HG03439 (cell line): ENCODE measurements around the gene TEAD4.

ENCODE experiments used
- ATAC-seq: cut with Tn5 transposase; IDR thresholded peaks from one replicate; pipeline ENCODE4 v1.9.1; 2021; ENCODE audit warnings: mild to moderate bottlenecking, moderate library complexity; ENCODE audit not compliant: unreplicated experiment

Gene TEAD4

DNA sequence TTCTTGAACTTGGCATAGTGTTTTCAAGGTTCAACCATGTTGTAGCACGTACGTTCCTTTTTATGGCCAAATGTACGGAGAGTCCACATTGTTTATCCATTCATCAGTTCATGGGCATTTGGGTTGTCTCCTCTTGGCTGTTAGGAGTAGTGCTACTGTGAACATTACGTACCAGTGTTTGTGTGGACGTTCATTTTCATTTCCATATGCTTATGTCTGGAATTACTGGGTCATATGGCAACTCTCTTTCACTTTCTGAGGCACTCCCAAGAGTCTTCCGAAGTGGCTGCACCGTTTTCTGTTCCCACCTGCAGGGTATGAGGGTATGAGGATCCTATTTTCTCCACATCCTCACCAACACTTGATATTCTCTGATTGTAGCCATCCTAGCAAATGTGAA, 68.9 kb downstream of the TEAD4 start:
- ATAC-seq = no peak

- no peak for ATAC-seq
Measured at GRCh38 chr12:3030821-3031429, 71.7 kb downstream of the TEAD4 start.

DNA sequence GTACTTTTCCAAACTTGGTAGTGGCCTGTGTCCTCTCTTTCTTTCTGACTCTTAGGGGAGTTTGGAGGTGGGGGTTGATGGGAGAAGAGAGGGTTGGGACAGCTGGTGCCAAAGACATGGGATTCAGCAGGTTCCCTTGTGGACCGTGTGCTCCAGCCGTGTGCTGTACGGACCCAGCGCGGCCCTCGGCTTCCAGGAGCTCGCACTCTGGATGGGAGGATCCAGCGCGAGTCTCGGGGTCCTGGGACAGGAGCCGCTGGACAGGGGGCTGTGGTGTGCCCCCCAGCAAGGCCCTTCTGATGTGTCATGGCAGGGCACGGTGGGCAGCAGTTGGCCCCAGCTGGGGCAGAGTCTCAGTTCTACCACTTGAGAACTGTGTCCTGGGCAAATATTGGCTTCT, 73.0 kb downstream of the TEAD4 start:
- ATAC-seq = no peak

DNA sequence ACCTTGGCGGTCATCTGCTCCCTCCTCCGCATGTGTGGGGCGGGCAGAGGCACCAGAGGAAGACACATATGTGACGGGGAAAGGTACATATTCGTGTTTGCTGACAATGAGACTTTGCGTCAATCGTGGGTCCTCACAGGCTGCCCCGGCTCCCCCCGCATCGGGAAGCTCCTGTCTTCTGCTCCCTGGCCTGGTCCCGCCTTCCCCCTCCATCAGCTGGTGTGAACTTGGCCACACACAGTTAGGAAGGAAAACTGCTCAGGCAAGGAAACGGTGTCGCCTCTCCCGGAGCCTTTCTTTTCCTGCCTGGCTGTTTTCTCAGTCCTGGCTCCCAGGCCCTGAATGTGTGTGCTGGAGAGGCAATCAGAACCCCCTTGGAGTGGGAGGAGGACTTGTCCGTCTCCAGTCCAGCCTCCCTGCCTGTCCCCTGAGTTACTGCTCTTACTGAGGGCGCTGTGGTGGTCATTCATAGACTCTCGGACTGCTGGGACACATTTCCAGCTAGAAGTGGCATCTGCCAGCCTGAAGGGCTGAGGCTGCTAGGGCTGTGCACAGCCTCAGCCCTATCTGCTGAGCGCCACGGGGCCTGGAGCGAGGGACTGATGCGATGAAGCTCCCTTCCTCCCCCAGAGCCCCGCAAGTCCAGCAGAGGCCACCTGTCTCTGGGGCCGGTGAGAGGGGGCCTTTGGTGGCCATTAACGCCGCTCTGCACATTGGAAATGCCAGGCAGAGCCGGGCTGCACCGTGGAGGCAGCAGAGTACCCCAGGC, 73.8 kb downstream of the TEAD4 start:
- no peak for ATAC-seq

DNA sequence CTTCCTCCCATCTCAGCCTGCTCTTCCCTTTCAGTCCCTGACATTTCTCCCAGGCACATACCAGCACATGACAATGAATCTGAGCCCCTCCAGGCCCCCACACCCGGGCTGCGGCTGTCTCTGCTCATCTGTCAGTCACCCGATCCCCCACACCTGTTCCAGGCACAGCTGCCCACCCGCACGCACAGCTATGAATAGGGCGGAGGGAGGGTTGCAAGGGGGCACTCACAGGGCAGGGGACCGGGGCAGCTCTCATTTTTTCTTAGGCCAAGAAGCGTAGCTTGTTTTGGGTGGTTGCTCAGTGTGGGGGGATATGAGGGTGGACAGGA, 74.3 kb downstream of the TEAD4 start:
- no peak for ATAC-seq

DNA sequence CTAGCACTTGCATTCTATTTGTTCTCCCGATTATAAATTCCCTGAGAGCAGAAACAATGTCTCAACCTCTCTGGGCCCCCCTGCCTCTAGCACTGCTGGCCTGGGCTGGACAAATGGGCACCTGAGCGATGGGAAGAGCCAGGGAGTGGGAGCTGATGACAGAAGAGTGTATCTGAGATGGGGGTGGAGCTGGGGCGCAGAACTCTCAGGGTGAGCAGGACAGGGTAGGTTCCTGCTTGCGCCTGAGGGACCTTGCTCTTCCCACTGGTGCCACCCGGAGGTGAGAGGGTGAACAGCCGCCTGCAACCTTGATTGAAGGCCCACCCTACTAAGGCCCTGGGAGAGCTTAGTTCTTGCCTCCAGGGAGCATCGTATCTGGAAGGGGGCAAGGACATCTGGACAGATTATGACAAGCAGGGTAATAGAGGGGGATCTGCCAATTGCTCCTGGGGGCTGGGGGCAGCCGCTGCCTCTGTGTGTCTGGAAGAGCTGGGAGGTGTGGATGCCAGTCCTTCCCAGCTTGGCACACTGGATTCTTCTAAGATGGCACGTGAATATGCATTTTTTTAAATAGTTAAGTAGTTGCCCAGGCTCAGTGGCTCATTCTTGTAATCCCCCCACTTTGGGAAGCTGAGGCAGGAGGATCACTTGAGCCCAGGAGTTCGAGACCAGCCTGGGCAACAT, 75.0 kb downstream of the TEAD4 start:
- ATAC-seq = no peak

- no peak for ATAC-seq
Measured at GRCh38 chr12:3035171-3035570, 76.0 kb downstream of the TEAD4 start.

DNA sequence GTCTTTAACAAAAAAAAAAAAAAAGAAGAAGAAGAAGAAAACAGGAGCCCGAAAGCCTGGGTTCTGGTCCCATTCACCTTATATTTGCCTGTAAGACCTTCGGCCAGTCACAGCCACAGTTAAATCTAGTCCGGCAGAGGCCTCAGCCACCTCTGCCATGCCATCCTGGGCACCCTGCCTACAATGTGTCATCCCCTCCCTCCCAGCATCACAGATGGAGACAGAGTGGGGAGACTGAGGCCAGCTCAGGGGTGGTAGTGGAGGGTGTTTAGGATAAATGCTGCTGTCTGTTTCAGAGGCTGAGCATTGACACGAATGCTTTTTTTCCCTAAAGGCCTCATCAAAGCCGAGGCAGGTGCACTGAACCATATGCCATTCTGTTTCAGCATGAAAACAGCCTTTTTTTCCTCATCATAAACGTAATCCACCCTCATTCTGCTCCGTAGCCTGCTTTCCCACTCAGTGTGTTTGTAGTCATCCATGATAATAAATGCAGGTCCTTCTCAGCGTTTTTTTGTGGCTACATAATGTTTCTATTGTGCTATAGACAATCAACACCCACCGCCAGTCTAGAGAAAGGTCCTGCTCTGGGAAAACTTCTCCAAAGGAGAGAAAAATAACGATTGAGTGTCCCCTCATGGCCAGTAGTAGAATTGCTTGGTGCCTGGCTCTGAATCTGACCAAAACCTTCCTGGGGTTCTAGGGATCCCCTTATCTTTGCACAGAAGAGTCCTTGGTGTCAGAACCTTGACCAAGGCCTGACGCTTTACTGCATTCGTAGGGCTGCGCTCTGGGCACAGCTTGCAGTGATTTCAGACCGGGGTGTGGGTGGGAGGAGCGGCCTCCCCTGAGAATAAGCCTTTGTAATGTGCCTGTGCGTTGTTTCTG, 76.9 kb downstream of the TEAD4 start:
- ATAC-seq = no peak

DNA sequence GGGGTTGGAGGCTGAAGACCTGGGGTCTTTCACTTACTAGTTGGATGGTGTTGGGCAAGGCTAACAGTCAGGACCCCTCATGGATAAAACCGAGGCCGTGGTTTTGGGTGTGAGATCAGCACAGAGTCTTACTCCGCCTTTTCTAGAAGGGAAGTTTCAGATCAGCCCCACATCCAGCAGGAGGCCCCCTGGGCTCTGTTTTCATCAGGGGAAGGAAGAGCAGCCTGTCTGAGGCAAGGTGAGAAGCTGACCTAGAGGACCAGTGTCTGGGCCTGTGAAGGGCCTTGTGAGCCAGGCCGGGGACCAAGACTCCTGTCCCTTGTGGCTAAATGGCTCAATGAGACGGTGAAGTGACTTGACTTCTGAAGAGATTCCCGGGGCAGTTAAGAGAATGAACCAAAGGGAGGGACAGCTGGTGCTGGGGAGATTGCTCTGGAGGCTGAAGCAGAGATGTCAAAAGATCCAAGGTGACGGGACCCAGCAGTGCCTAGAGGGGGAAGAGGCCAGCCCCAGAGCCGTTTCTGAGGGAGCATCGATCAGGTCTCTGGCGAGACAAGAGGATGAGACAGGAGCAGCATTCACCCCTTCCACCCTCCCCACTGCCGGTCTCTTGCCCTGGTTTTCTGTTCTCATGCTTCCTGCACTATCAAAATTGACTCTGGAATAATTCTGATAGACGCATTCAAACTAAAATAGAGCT, 77.9 kb downstream of the TEAD4 start:
- ATAC-seq = no peak

DNA sequence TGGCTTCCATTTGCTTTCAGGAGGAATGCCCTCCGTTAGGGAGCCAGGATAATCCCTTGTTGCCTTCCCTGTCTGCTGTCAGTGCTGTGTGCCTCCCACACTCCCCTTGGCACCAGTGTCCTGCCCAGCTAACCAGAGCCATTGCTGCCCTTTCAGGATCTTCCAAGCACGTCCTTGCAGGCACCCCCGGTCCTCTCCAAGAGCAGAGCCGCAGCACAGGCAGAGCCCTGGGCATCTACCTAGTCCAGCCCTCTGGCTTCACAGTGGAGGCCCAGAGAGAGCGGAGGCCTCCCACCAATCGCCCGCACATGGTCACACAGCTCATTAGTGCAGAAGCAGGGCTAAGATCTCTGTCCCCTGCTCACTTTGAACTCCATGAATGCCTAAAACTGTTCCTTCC, 79.0 kb downstream of the TEAD4 start:
- ATAC-seq = no peak

DNA sequence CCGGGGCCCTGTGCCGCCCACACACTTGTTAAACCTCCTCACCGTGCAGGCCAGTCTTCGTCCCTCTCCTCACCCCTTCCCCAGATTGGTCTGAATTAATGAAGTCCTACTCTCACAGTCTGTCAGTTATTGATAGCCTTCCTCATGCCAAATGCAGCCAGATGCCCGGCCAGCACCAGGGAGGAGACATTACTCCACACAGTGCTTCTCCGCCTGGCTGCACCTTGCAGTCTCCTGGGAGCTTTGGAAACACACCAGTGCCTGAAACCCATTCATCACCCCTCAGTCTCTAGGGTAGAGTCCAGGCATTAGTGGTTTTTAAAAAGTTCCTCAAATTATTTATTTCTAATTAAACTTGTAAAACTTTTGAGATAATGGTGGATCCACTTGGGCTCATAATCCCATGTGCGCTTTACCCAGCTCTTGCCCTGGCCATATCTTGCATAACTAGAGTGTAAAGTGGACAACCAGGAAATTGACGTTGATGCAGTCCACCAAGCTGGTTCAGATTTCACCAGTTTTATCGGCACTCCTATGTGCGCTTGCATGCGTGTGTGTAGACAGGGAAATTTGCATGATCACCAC, 79.8 kb downstream of the TEAD4 start:
- no peak for ATAC-seq

GRCh38 chr12:3040026-3040656, 80.9 kb downstream of the TEAD4 start:
- ATAC-seq = no peak

DNA sequence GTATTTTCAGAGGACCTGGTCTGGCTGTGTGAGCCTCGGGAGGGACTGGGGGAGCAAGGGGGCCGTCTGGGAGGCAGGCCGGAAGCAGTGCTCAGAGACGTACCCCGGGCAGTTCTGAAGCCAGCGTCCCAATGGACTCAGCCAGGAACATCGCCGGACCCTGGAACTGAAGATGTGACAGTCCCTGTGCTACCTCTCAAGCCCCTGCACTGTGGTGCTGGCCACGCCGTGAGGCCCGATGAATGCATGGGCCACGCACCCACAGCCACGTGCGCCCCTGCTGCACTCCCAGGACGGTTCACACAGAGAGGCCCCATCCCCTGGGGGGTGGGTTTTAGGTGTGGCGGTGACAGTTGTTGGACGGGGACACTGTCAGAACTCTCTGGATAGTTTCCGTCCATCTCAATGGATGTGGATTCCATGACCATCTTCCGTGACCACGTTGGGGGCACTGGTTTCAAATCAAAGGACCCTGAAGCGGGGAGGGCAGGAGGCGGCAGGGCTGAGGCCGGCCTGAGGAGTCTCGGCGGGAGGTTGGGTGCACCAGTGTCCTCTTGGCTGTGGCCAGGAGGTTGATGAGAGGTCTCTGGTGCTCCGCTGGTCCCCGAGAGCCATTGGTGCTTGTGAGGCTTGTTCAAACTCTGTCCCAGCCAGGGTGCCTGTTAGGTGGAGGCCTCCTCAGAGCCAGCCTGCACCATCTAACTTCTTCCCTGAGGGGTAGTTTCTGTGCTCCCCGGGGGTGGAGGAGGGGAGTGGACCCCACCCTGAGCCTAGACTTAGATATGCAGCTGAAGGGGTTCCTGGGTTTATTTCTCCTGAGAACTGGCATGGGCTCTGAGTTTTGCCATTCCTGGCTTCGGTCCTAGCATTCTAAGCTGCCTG, 81.7 kb downstream of the TEAD4 start:
- ATAC-seq = no peak

GRCh38 chr12:3041558-3042164, 82.5 kb downstream of the TEAD4 start:
- no peak for ATAC-seq

DNA sequence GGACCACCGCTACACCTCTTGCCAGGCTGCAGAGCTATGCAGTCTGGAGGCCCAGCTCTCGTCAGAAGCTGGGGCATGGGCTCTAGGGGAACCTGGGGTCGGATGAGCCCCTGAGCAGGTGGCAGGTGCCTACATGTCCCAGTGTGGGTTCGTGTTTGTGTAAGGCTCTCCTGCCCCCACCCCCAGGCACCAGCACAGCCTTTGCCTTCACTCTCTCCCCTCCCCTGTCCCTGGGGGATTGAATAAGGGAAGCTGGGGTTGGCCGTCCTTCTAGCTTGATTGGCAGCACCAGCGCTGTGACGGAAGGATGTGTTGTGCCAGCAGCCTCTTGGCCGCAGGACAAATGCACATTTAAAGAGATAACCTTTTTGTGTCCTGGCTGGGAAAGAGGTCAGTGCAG, 83.2 kb downstream of the TEAD4 start:
- ATAC-seq = no peak

DNA sequence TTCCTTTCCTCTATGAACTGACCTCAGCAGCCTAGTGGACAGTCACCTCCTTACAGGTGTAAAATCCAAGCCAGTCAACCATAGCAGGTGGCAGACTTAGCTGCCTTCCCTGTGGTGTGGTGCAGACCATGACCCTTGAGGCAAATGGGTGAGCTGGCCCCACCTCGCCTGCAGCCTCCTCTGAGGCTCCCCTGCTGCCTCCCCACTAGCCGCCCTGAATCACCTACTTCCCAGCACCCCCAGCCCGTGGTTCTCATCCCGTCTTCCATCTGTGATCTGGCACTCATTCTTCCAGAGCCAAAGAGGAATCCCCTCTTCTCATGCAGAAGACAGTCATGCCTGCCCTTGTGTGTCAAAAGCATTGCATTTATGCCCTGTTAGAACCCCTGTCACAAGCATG, 83.6 kb downstream of the TEAD4 start:
- ATAC-seq = no peak

- ATAC-seq = no peak
Measured at GRCh38 chr12:3043406-3043805, 84.2 kb downstream of the TEAD4 start.

DNA sequence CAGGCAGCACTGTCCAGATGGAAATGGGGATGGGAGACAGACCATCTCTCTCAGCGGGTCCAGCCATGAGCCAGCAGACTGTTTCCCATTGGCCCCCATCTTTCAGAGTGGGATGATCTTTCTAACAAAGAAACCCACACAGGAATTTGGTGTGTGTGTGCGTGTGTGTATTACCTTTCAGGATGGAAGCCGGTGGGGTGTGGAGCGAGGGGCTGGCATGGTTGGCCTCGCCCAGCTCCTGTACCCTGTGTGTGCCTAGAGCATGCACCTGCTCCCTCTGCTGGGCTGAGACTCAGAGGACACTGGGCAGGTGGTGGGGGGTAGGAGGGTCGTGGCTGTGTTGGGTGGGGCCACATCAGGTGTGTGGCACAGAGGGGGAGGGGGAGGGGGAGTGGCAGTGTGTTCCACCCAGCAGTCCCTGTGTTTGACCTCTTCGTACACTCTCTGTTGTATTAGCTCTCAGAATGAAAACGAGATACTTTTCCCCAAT, 85.0 kb downstream of the TEAD4 start:
- ATAC-seq = no peak
